Progenitor cell of endocrine pancreas (in vitro differentiated cells): ENCODE data around the gene F11R. TPM values are rescaled to one million over a fixed set of nuclear protein-coding genes. Genes with fewer than 3 reads are reported as not detected.

Experiments used
- DNase-seq: peaks from one replicate; pipeline ENCODE4 v3.0.0; 2021; ENCODE audit warnings: low spot score; ENCODE audit not compliant: unreplicated experiment
- H3K27ac Mint-ChIP-seq: 2 replicates; pipeline ENCODE4 v1.8.0; 2021; ENCODE audit warnings: mild to moderate bottlenecking, moderate library complexity, mixed read lengths
- H3K27me3 Mint-ChIP-seq: 2 replicates; pipeline ENCODE4 v1.8.0; 2021; ENCODE audit warnings: mixed read lengths
- H3K36me3 Mint-ChIP-seq: 2 replicates; pipeline ENCODE4 v1.8.0; 2022; ENCODE audit warnings: mixed read lengths; ENCODE audit not compliant: insufficient read depth
- H3K4me1 Mint-ChIP-seq: 2 replicates; pipeline ENCODE4 v1.8.0; 2021; ENCODE audit warnings: low read depth, mixed read lengths
- H3K4me3 Mint-ChIP-seq: 2 replicates; pipeline ENCODE4 v1.8.0; 2021; ENCODE audit warnings: low read depth, mild to moderate bottlenecking, moderate library complexity, mixed read lengths
- H3K9me3 Mint-ChIP-seq: 2 replicates; pipeline ENCODE4 v1.8.0; 2021; ENCODE audit warnings: low read depth, mixed read lengths
- total RNA-seq: library from RNA; stranded (reverse); gene quantifications from 2 replicates; pipeline ENCODE4 v1.2.1, GENCODE V29; 2021
- TF ChIP-seq, protein P1 (sequence below): fragments of 200-600 bp; sonication (generic); IDR thresholded peaks from one replicate; pipeline ENCODE4 v1.5.0; 2021; ENCODE audit warnings: antibody characterized with exemption, mild to moderate bottlenecking; ENCODE audit not compliant: unreplicated experiment

F11R gene
- total RNA-seq, 1 donor from 2014 or later = 149 TPM

- H3K27me3 Mint-ChIP-seq = no peaks in the 10 kb centered on the region
- H3K4me3 Mint-ChIP-seq = no peak overlapping the region
- peaks cover 27% of the 10 kb centered on the region for H3K4me1 Mint-ChIP-seq
- H3K27ac Mint-ChIP-seq = no peak overlapping the region
- H3K9me3 Mint-ChIP-seq = no peaks in the 10 kb centered on the region
- TF ChIP-seq, protein P1, sequence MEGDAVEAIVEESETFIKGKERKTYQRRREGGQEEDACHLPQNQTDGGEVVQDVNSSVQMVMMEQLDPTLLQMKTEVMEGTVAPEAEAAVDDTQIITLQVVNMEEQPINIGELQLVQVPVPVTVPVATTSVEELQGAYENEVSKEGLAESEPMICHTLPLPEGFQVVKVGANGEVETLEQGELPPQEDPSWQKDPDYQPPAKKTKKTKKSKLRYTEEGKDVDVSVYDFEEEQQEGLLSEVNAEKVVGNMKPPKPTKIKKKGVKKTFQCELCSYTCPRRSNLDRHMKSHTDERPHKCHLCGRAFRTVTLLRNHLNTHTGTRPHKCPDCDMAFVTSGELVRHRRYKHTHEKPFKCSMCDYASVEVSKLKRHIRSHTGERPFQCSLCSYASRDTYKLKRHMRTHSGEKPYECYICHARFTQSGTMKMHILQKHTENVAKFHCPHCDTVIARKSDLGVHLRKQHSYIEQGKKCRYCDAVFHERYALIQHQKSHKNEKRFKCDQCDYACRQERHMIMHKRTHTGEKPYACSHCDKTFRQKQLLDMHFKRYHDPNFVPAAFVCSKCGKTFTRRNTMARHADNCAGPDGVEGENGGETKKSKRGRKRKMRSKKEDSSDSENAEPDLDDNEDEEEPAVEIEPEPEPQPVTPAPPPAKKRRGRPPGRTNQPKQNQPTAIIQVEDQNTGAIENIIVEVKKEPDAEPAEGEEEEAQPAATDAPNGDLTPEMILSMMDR = no peak
- DNase-seq = no peak
- peaks cover 2% of the 10 kb centered on the region for H3K36me3 Mint-ChIP-seq
These were observed 8.5 kb downstream of the F11R start for GRCh38 chr1:161012420-161012819.

- Mint-ChIP-seq H3K4me3 (no peak overlapping the region), H3K9me3 (no peaks in the 10 kb centered on the region), H3K27ac (peak overlapping the region; percentile 69), H3K27me3 (no peaks in the 10 kb centered on the region), H3K4me1 (peaks cover 20% of the 10 kb centered on the region), H3K36me3 (peaks cover 4% of the 10 kb centered on the region)
- TF ChIP-seq, protein P1 = no peak
- no peak for DNase-seq
These were observed 11.2 kb downstream of the F11R start for GRCh38 chr1:161009602-161010211.

GRCh38 chr1:161008869-161009510 is 12.0 kb downstream of the F11R start:
- H3K9me3 Mint-ChIP-seq = no peaks in the 10 kb centered on the region
- no peak for DNase-seq
- TF ChIP-seq, protein P1 = no peak
- H3K36me3 Mint-ChIP-seq = peaks cover 4% of the 10 kb centered on the region
- H3K4me3 Mint-ChIP-seq = no peak overlapping the region
- H3K27ac Mint-ChIP-seq = peak overlapping the region; percentile 74
- H3K27me3 Mint-ChIP-seq = no peaks in the 10 kb centered on the region
- peaks cover 15% of the 10 kb centered on the region for H3K4me1 Mint-ChIP-seq

GRCh38 chr1:161007369-161007768 is 13.6 kb downstream of the F11R start:
- peaks cover 4% of the 10 kb centered on the region for H3K36me3 Mint-ChIP-seq
- H3K27me3 Mint-ChIP-seq = no peaks in the 10 kb centered on the region
- peaks cover 7% of the 10 kb centered on the region for H3K4me1 Mint-ChIP-seq
- H3K9me3 Mint-ChIP-seq = no peaks in the 10 kb centered on the region
- no peak for DNase-seq
- TF ChIP-seq, protein P1 = no peak
- no peak overlapping the region for H3K27ac Mint-ChIP-seq
- H3K4me3 Mint-ChIP-seq = no peak overlapping the region

DNA sequence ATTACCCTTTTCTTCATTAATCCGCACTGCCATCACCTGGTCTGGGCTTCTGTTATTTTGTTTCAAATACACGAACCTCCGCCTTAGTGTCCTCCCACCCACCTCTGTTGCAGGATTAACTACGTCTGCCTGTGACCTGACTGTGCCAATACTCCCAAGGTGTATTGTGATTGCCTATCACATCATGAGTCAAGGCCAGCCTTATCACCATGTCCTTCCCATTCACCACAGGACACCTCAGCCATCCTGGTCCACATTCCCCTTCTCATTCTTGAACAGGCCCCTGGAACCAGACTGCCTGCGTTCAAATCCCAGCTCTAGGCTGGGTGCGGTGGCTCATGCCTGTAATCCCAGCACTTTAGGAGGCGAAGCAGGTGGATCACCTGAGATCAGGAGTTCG is 14.4 kb downstream of the F11R start:
- no peaks in the 10 kb centered on the region for H3K9me3 Mint-ChIP-seq
- H3K4me1 Mint-ChIP-seq = peaks cover 7% of the 10 kb centered on the region
- H3K27ac Mint-ChIP-seq = no peak overlapping the region
- H3K27me3 Mint-ChIP-seq = no peaks in the 10 kb centered on the region
- H3K4me3 Mint-ChIP-seq = no peak overlapping the region
- TF ChIP-seq, protein P1 = no peak
- DNase-seq = no peak
- peaks cover 5% of the 10 kb centered on the region for H3K36me3 Mint-ChIP-seq
